ENCODE measurements around the gene FHOD3.

FHOD3 gene

DNA sequence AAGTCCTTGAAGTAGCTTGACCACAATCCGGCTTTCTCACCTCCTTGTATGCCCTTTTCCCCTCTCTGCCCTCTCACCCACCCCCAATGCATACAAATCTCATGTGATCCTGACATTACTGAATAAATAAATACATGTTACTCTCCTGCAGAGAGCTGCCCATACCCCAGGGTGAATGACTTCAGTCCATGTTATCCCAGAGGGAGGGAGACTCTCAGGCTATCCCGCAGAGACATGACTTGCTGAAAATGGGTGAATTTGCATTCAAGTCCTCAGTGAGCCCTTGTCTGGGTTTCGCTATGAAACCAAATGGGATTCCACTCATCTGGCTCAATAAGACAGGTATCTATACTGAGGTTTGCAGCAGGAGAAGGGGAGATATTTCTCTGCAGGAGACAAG, 168.5 kb downstream of the FHOD3 start:
- DNase-seq = no peak

DNA sequence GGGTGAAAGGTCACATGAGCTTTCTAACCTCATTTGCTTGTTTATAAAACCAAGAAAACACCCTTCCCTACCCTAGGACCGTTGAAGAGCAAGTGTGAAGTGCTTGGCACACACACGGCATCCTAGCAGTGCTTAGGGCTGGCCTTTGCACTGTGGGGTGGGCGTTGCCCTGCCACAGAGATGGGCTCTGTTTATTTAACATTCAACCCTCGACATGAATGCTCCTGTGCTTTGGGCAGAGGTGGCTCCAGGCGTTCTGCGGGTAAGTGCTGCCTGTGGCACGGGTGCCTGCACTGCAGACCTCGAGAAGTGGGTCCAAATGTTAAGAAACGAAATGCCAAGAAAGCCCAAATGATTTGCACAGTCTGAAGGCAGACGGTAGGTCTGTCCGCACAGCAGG, 170.1 kb downstream of the FHOD3 start:
- DNase-seq = no peak

- DNase-seq = no peak
These were observed 170.6 kb downstream of the FHOD3 start for GRCh38 chr18:36468161-36468560.

GRCh38 chr18:36469461-36469860, 171.9 kb downstream of the FHOD3 start:
- DNase-seq = no peak

DNA sequence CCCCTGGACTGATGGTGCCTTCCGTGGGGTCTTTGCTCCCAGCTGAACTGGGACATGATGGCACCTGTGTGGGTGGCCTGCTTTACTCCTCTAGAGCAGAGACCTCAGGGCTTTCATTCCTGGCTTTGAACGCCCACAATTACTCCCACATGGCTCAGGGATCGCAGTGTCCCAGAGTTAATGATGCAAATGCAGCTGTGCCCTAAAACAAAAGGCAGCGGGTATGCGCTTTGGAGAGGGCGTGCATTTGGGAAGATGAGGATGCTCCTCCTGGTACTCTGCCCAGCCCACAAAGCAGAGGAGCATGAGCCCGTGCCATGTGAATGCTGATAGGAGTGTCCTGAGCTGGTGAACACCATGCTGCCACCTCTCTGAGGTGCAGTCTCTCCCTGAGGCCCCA, 173.4 kb downstream of the FHOD3 start:
- peak in 2 of 56 donors; percentile 10 to 11 for DNase-seq

DNA sequence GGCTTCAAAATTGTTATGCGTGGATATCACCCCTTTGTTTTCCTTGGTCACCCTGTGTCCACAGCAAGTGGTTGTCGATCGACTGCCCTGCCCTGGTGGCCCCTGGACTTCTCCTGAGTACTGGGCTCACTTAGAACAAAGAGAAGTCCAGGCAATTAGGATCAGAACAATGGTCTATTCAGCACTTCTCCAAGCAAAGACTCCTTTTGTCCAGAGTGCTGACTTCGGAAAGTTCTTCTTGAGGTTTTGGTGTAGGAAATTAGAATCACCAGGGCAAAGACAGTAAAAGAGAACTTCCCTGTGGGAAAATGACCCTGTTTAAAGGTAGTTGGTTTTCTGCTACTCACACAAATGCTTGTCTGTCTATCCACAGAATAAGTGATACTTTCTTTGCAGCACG, 173.9 kb downstream of the FHOD3 start:
- peak in 2 of 56 donors; percentile 3 to 10 for DNase-seq

DNA sequence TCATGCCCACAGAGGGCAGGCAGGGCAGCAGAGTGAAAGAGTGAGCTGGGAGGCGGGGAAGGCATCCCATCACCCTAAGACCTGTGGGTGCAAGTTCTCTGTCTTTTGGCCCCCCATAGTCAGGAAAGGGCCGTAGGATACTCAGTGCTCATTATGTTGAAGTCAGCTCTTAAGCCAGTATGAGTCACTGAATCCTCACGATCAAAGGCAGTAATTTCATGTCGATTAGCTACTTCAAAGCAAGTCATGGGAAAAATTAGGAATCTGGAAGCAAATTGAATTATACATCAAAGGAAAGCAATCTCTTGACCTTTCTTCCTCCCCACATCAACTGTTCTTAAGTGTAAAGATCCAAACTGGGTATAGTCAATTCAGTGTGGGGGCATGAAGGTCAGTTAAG, 178.9 kb downstream of the FHOD3 start:
- DNase-seq = no peak

DNA sequence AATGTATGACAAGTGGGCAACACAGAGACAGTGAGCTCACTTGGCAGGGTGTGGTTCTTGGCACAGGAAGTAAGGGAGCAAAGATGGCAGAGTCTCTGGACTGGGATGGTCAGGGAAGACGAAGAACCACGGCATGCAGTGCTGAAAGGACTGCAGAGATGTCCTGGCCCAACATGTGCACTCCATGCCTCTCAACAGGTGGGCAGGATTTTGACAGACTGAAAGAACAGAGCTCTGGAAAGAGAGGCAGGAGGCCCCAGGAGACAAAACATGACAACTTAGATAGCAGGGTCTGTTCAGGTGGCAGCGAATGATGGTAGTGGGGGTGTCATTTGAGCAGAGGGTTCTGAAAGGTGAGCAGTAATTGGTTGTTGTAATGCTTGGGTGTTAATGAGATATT, 180.3 kb downstream of the FHOD3 start:
- DNase-seq = no peak

DNA sequence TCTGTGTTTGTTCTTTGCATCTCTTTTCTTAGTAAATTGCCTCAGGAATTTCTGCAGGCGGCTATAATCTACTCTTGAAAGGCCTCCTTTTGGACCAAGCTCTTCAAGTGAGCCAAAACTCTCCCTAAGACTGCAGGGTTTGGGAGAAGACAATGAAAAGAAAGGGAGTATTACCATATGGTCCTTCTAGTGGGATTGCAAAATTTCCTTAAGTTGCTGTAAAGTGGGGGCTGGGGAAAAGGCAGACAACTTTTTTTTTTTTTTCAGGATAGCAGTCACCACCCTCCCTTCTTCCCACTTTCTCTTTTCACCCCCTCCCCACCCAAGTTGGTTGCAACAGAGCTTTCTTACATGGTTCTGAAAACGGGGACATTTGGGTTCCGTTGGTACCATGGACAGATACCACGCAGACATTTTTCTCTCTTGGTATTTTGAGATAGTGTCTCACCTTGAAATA, 183.7 kb downstream of the FHOD3 start:
- DNase-seq = no peak

GRCh38 chr18:36481935-36482334, 184.4 kb downstream of the FHOD3 start:
- DNase-seq = no peak

DNA sequence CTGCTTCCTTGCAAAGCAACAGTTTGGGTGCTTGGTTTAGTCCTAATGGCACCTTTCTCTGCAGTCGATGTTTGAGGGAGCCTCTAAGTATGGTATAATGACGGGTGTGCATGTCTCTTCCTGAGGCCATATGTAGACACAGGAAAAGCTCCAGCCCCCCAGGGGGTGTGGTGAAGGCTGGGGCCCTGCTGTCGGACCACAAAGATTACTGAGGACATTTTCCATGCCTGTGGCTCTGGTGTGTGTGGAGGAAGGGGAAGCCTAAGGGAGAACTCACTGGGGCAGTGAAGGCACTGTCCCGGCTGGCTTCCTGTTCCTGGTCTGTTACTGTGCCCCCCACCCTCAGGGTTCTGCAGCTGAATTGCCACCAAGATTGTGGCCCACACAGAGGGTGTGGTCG, 187.1 kb downstream of the FHOD3 start:
- DNase-seq = no peak

DNA sequence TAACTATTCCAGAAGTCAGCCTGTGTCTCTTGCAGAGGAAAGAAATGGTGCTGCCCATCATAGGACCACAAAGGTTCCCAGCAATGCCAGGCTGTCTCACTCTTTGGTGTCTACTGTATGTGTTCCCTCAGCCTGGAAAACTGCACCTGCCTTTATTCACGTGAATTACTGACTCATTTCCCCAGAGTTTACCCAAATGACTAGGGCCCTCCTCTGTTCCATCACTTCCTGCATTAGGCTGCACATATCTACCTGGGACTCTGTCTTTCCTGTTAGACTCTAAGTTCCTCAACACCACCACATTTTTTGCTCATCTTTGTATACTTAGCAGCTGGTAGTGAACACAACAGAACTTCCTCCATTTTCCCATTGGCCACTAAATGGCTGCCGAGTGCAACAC, 188.3 kb downstream of the FHOD3 start:
- no peak for DNase-seq

- no peak for DNase-seq
These were observed 190.6 kb downstream of the FHOD3 start for GRCh38 chr18:36488131-36488530.

DNA sequence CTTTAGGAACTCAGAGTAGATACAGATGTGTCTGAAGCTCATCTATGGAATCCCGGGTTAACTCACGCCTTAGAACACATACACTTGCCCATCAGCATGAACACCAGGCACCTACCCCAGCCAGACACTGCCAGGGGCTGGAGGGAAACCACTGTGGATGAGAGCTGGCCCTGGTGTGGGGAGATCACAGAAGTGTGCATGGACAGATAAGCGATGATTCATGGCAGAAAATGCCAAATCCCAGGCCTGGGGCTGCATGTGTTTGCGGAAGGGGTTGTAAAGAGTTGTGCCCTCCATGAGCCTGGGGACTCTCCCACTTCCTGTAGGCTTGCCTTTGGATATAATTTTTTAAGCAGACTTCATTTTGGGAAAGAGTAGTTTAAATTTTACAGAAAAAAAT, 193.4 kb downstream of the FHOD3 start:
- DNase-seq = no peak

DNA sequence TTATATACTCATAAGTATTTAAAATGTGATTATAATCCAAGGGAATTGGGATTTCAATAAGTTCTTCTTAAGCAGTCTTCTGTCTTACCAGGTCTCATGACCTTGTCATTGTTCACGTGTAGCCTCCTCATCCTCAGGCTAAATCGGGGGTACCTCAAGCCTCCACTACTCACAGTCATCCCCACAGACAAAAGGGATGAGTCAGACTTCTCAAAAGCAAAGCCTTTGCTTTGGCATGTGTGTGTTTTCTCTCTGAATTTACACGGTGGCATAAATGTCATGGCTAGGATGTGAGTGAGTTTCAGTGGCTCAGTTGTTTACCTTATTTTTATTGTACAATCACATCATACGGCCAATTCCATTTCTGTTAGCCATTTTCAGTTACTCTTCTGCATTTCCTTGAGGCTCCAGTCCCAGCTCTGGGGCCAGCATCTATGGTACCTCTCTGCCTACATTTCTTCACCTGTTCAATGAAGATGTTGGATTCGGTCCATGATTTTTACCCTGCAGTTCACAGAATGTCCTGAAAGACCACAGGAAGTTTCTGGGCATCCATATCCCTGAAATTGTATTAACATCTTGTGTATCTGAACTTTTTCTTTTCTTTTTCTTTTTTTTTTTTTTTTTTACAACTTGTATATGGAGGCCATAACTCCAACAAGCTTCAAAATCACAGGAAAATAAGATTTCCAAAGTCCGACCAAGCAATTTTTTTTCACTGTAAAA, 195.3 kb downstream of the FHOD3 start:
- no peak for DNase-seq

- DNase-seq = no peak
These were observed 196.0 kb downstream of the FHOD3 start for GRCh38 chr18:36493349-36494159.

DNA sequence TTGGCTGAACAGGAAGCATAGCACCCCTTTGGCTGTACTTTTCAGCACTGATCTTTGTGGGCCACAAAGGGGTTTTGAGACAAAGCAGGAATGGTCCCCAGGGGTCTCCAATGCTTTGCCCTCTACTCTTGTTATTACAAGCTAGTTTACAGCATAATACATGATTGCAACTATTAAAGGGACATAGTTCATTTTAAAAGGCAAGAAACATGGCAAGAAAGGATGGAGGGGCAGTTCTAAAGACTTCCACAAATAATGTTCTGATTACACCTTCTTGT, 196.6 kb downstream of the FHOD3 start:
- DNase-seq = no peak

DNA sequence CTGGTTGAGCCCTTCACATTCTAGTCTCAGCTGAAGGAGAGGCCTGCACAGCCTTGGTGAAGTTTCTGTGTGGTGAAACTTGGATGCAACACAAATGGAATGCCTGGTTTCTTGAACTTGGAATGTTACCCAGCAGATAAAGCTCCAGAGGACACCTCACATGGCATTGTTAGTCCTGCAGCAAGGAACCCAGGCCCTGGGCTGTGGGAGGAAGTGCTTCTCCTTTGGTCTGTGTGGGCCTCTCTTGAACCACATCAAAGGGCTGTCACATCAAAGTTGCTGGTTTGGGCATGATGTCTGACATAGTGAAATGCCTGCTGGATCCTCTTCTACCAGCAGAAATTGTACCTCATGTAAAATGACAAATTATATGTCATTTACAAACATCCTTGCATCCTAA, 198.5 kb downstream of the FHOD3 start:
- no peak for DNase-seq

DNA sequence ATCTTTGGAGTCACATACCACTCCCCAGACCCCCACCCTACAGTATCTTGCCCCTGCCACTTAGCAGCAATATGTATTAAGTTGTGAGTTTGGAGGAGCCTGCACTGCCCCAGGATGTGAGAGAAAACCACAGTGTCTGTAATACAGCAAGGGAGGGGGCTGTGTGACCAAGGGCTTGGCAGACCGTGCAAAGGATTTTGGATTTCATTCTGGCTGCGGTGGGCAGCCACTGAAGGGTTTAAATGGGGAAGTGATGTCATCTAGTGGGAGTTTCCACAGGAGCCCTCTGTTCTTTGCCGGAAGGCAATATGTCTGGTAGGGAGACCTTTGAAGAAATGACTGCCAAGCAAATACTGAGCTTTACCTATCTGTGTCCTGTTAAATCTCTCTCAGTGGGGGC, 202.4 kb downstream of the FHOD3 start:
- DNase-seq = no peak

GRCh38 chr18:36501100-36501499, 203.6 kb downstream of the FHOD3 start:
- peak in 1 of 56 donors; percentile 6 for DNase-seq

DNA sequence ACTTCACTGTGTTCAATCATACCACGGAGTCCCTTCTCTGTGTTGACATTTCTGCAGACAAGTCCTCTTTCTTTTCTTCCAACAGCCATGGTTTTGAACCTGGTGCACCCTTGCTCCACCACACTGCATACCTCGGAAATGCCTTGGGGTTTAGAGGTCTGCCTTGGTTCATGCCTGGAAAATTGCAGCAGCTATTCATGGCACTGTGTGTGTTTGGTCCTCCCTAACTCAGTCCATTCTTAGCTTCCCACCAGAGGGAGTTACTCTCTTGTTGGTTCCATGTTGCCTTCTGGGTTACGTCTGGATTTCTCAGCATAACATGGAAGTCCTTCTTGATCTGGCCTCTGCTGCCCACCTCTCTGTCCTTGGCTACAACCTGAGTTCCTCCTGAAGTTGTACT, 206.0 kb downstream of the FHOD3 start:
- DNase-seq = no peak

GRCh38 chr18:36504928-36505327, 207.4 kb downstream of the FHOD3 start:
- no peak for DNase-seq

DNA sequence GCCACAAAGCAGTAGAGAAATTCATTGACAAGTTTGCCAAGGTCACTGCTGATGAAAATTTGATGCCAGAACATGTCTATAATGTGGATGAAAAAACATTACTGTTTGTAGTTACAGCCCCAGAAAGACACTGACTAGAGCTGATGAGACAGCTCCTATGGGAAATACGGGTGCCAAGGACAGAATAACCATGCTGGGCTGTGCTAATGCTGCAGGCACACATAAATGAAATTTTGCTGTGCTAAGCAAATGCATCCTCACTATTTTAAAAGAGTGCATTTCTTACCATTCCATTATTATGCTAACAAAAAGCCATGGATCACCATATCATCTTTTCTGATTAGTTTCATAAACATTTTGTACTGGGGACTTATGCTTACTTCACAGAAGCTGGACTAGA, 208.2 kb downstream of the FHOD3 start:
- no peak for DNase-seq

All from amygdala (tissue), 56 donors.